Endothelial cell of umbilical vein (primary cell): ENCODE results near the gene GRM4.

Source experiments
- CTCF ChIP-seq, 2 donors: IDR thresholded peaks; 1 replicate in 1 of 2; 2 replicates in 1 of 2; pipeline ENCODE4 v1.5.1; 2011; ENCODE audit warnings: low read length in 2 of 2, mild to moderate bottlenecking in 2 of 2, moderate library complexity in 2 of 2, control low read depth in 1 of 2, inconsistent platforms in 1 of 2, low read depth in 1 of 2; ENCODE audit not compliant: insufficient read depth in 1 of 2; ENCODE audit errors: extremely low read depth in 1 of 2
- EZH2 ChIP-seq: IDR thresholded peaks from 2 replicates; pipeline ENCODE4 v1.6.1; 2012; ENCODE audit warnings: borderline replicate concordance, low read depth, mild to moderate bottlenecking, moderate library complexity, low read length, inconsistent platforms; ENCODE audit not compliant: severe bottlenecking
- FOS ChIP-seq: IDR thresholded peaks from 2 replicates; pipeline ENCODE4 v1.6.1; 2011; ENCODE audit warnings: mild to moderate bottlenecking, low read length, moderate library complexity, borderline replicate concordance; ENCODE audit not compliant: insufficient read depth
- MAX ChIP-seq: IDR thresholded peaks from 2 replicates; pipeline ENCODE4 v1.6.1; 2011; ENCODE audit not compliant: insufficient read depth, insufficient read length
- POLR2A ChIP-seq: IDR thresholded peaks from 2 replicates; pipeline ENCODE4 v1.6.1; 2012; ENCODE audit warnings: low read depth, mild to moderate bottlenecking, control low read depth, low read length
- POLR2AphosphoS5 ChIP-seq: IDR thresholded peaks from 2 replicates; pipeline ENCODE4 v1.6.1; 2012; ENCODE audit warnings: low read depth, mild to moderate bottlenecking, control low read depth, low read length, moderate library complexity; ENCODE audit not compliant: insufficient read depth

- TF ChIP-seq CTCF (IDR thresholded peaks at IDR 0.05; ENCODE audit: extremely low read depth in 1 of 2, insufficient read depth in 1 of 2, low read depth in 1 of 2, low read length in 2 of 2) (no peak), EZH2 (no peak), FOS (no peak), POLR2A (no peak), POLR2AphosphoS5 (no peak), MAX (no peak)
These were observed 88.1 kb downstream of the GRM4 start for GRCh38 chr6:34057790-34058189.
